Brain microvascular endothelial cell (primary cell): ENCODE measurements around the gene PLEK2.

Source experiments
- DNase-seq: peaks from one replicate; pipeline ENCODE4 v3.0.0-alpha.2; 2020
- H3K27ac ChIP-seq: fragments of 250-450 bp; sonication (Bioruptor Pico); 2 replicates; pipeline ENCODE4 v1.5.1; 2020; ENCODE audit warnings: mild to moderate bottlenecking, moderate library complexity
- H3K27me3 ChIP-seq: fragments of 250-450 bp; sonication (Bioruptor Pico); replicated peaks from 2 replicates; pipeline ENCODE4 v1.5.1; 2020; ENCODE audit warnings: mild to moderate bottlenecking
- H3K36me3 ChIP-seq: fragments of 250-450 bp; sonication (Bioruptor Pico); replicated peaks from 2 replicates; pipeline ENCODE4 v1.5.1; 2020; ENCODE audit warnings: mild to moderate bottlenecking
- H3K4me3 ChIP-seq: 2 replicates; pipeline ENCODE4 v1.5.1; 2011; ENCODE audit warnings: low read depth, mild to moderate bottlenecking, control low read depth, low read length, moderate library complexity
- in situ Hi-C: cut with HindIII; loops from 2 replicates; pipeline ENCODE4 v1.10.0; 2017; ENCODE audit warnings: low sequenced_read_pairs, low pct_ligation_motif_present
- TF ChIP-seq, protein P1 (sequence below): IDR thresholded peaks from 2 replicates; pipeline ENCODE4 v1.5.1; 2011; ENCODE audit warnings: low read depth, mild to moderate bottlenecking, moderate library complexity, low read length, control low read depth, inconsistent platforms; ENCODE audit errors: missing control alignments

Gene PLEK2, protein sequence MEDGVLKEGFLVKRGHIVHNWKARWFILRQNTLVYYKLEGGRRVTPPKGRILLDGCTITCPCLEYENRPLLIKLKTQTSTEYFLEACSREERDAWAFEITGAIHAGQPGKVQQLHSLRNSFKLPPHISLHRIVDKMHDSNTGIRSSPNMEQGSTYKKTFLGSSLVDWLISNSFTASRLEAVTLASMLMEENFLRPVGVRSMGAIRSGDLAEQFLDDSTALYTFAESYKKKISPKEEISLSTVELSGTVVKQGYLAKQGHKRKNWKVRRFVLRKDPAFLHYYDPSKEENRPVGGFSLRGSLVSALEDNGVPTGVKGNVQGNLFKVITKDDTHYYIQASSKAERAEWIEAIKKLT

GRCh38 chr14:67411820-67412421 is at the start of gene PLEK2:
PLEK2 (minus strand) TSS chr14:67412165; CDS start chr14:67412059, 106 bp downstream.
- TF ChIP-seq, protein P1, sequence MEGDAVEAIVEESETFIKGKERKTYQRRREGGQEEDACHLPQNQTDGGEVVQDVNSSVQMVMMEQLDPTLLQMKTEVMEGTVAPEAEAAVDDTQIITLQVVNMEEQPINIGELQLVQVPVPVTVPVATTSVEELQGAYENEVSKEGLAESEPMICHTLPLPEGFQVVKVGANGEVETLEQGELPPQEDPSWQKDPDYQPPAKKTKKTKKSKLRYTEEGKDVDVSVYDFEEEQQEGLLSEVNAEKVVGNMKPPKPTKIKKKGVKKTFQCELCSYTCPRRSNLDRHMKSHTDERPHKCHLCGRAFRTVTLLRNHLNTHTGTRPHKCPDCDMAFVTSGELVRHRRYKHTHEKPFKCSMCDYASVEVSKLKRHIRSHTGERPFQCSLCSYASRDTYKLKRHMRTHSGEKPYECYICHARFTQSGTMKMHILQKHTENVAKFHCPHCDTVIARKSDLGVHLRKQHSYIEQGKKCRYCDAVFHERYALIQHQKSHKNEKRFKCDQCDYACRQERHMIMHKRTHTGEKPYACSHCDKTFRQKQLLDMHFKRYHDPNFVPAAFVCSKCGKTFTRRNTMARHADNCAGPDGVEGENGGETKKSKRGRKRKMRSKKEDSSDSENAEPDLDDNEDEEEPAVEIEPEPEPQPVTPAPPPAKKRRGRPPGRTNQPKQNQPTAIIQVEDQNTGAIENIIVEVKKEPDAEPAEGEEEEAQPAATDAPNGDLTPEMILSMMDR: no peak
- Histone ChIP-seq H3K36me3 (no peaks in the 10 kb centered on the region), H3K4me3 (peak within 1 kb of the TSS; percentile 61), H3K27me3 (no peaks in the 10 kb centered on the region), H3K27ac (no peak within 1 kb of the TSS)
- in situ Hi-C loops: no loop called here
- no peak for DNase-seq

GRCh38 chr14:67461341-67461985 is 49.5 kb upstream of the PLEK2 start:
- DNase-seq: peak; percentile 9
- Histone ChIP-seq H3K4me3 (no peak overlapping the region), H3K27ac (no peak overlapping the region), H3K36me3 (no peaks in the 10 kb centered on the region), H3K27me3 (no peaks in the 10 kb centered on the region)
- in situ Hi-C loops: no loop called here
- TF ChIP-seq, protein P1: no peak

DNA sequence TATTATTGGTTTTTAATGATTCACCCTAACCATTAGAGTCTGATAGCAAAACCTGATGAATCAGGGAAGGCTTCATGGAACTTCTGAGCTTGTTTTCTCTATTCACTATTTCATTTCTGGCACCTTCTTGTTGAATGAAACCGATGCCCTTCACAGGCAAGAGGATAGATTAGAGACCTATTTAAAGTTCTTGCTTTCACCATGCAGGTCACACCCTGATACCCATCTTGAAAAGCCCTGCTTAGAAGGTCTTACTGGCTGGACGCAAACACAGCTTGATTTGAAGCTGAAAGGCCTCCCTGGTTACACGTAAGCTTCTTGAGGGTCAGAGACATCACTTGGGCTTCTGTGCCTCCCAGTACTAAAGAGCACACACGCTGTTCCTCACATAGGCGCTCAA is 47.4 kb upstream of the PLEK2 start:
- no peak for DNase-seq
- TF ChIP-seq, protein P1: no peak
- in situ Hi-C loops: no loop called here
- Histone ChIP-seq H3K27me3 (no peaks in the 10 kb centered on the region), H3K4me3 (no peak overlapping the region), H3K27ac (no peak overlapping the region), H3K36me3 (no peaks in the 10 kb centered on the region)

DNA sequence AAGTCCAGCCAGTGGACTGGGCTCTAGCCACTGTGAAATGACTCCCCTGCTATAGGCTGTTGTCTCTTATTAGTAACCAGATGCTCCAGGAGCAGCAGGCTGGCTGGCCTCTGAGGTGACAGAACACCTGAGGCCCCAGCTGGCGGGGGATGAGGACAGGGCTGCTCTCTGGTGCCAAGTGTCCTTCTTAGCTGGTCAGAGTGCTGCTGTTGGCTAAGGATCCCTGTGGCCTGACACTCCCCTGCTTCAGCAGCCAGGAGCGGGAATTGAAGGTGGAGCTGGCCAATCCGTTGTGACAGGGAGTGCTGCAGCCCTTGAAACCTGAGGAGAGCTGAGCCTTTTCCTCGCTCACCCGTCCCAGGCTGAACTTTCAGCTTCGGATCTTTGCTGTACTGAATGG is 45.8 kb upstream of the PLEK2 start:
- no peak for DNase-seq
- H3K27me3 ChIP-seq: no peaks in the 10 kb centered on the region
- in situ Hi-C loops: no loop called here

DNA sequence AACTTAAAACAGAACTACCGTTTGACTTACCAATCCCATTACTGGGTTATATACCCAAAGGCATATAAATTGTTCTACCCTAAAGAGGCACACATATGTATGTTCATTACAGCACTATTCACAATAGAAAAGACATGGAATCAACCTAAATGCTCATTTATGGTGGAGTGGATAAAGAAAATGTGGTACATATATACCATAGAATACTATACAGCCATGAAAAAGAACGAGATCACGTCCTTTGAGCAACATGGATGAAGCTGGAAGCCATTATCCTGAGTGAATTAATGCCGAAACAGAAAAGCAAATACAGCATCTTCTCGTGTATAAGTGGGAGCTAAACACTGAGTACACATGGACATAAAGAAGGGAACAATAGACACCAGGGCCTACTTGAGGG is 44.8 kb upstream of the PLEK2 start:
- DNase-seq: no peak
- no peak overlapping the region for H3K27ac ChIP-seq
- no peaks in the 10 kb centered on the region for H3K36me3 ChIP-seq
- no peak overlapping the region for H3K4me3 ChIP-seq
- TF ChIP-seq, protein P1: no peak
- in situ Hi-C loops: no loop called here
- no peaks in the 10 kb centered on the region for H3K27me3 ChIP-seq

More for the DNA sequence above, 45.8 kb upstream of the PLEK2 start:
- TF ChIP-seq, protein P1: no peak
- no peaks in the 10 kb centered on the region for H3K36me3 ChIP-seq
- H3K4me3 ChIP-seq: no peak overlapping the region
- H3K27ac ChIP-seq: no peak overlapping the region
